ENCODE measurements around the gene SPATS2. TPM values are rescaled to one million over a fixed set of nuclear protein-coding genes. Genes with fewer than 3 reads are reported as not detected.
"Not testable (repeated sequence)": the region's sequence is repeated elsewhere in the genome, so short reads cannot be mapped to it uniquely, and the experiment has no call there.

The SPATS2 gene
- total RNA-seq, 1 donor from 2014 or later = 12.4 TPM

- ATAC-seq = peak; percentile 32
Observed at GRCh38 chr12:49524660-49525324, 157.5 kb downstream of the SPATS2 start.

GRCh38 chr12:49525942-49526341 is 158.7 kb downstream of the SPATS2 start:
- ATAC-seq = no peak

- no peak for ATAC-seq
Observed at GRCh38 chr12:49527361-49528130, 160.3 kb downstream of the SPATS2 start.

DNA sequence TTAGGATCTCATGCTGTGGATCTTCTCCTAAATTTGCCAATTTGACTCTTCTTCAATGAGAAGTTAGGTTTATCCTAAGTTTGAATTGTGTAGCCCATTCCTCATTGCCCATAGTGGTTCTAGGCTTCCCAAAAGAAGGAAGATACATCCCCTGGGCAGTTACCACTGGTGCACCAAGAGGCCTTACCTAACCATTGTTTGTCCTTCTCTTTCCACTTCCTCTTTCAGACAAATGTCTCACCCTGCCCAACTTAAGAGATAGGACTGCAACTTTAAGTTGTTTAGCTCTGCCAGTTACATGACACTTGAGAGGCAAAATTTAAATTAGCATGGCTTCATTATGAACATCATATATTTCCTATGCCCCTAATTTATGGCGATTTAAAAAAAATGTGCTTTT is 162.2 kb downstream of the SPATS2 start:
- ATAC-seq = no peak

DNA sequence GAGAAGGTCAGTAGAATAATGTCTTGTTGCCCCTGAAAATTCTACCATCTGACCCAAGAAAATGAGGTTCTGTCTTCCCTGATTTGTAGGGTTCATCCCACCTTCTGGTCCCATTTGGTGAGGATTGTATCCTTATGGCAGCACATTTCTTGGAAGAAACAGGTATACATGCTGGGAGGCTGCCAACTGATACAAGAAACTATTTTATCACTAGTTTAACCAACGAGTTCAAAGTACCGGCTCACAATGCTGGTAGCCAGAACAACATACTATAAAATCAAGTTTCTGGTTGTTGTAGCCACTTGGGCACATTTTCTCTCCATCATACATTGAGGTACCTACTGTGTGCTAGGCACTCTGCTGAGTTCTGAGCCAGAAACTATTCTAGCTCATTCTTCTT is 164.5 kb downstream of the SPATS2 start:
- no peak for ATAC-seq

DNA sequence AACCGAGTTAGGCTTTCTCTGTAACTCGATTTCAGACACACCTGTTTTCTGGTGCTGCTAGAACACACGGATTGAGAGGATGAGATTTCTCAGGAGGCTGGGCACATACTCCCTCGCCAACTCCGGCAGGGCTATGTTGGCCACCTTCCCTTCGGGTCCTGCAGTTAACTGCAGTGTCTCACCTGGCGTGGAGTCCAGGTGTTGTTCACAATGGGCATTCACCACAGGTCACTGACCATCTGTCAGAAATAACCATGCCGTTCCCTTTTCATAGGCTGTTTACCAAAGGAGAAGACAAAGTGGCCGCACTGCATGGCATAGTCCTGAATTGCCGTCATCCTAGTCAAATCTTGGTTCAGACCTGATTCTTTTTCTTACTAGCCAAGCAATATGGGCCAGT is 166.1 kb downstream of the SPATS2 start:
- no peak for ATAC-seq

DNA sequence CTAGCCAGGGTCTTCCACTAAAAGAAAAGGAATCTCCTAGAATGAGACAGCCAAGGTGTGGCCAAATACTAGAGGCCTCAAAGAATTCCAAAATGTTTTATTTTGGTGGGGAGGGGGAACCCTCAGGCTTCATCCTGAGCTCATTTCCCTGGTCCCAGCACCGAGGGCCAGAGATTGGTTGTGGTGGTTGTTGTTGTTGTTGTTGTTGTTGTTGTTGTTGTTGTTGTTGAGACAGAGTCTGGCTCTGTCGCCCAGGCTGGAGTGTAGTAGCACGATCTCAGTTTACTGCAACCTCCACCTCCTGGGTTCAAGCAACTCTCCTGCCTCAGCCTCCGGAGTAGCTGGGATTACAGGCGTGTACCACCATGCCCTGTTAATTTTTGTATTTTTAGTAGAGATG is 166.9 kb downstream of the SPATS2 start:
- ATAC-seq = not testable (repeated sequence)

GRCh38 chr12:49534731-49535278 is 167.5 kb downstream of the SPATS2 start:
- no peak for ATAC-seq

DNA sequence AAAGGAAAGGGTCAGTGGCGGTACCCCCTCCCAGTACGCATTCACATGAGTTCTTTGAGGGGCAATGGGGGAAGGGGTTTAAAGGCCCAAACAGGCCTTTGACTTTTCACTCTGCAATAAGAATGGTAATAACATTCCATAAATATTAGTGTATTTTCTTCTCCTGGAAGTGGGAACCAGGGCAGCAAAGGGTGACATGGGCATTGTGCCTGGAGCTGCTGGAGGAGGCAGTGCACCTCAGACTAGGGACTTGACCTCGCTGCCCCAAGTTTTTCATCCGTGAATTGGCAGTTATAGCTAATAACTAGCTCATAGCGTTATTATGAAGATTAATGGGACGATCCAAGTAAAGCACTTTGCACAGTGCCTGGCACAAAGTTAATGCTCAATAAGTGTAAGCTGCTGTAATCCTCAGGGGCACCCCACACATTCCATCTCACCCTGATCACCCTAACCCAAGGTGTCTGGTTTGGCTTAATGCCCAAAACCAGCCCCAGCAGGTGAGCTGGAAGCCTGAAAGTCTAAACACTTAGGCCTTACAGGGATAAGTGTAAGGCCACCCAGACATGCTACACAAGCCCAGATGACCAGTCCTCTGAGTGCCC is 168.8 kb downstream of the SPATS2 start:
- ATAC-seq = no peak

- ATAC-seq = no peak
Observed at GRCh38 chr12:49536526-49537071, 169.3 kb downstream of the SPATS2 start.

GRCh38 chr12:49537231-49537751 is 170.0 kb downstream of the SPATS2 start:
- no peak for ATAC-seq

DNA sequence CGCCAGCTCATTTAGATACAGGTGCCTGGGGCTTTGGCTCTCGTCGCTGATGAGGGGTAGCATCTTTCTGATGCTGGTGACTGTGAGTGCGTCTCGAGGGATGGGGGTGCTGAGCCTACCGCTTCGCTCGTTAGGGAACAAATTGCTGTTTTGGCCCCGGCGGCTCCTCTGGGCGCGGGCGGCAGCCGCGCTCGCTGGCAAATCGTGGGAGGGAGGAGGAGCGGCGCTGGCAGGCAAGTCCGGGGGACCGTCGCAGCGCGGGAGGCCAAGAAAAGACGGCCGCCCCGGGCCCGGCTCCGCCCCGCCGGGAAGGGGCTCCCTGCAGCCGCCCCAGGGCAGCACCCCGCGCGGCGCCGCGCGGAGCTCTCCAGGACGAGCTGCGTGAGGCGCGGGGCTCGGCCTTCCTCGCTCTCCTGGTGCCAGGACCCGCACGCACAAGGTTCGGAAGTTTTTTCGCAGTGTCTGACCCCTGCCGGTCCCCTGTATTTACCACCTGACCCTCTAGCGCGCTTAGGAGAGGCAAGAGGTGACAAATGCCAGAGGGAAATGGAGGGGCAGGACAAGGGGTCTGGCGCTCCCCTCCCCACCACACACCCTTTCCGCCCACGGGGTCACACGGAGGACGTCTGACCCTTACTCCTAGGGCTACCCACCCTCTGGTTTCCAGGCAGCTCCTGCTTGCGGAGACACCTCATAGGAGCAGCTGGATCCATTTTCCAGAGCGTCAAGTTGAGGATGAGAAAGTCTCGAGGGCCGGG is 170.7 kb downstream of the SPATS2 start:
- ATAC-seq = no peak

- peak; percentile 71 for ATAC-seq
Observed at GRCh38 chr12:49538510-49539403, 171.5 kb downstream of the SPATS2 start, which contains the start of gene KCNH3. Gene KCNH3, plus strand, starts transcription at chr12:49539030. Its CDS starts 387 bp downstream, at chr12:49539417.

DNA sequence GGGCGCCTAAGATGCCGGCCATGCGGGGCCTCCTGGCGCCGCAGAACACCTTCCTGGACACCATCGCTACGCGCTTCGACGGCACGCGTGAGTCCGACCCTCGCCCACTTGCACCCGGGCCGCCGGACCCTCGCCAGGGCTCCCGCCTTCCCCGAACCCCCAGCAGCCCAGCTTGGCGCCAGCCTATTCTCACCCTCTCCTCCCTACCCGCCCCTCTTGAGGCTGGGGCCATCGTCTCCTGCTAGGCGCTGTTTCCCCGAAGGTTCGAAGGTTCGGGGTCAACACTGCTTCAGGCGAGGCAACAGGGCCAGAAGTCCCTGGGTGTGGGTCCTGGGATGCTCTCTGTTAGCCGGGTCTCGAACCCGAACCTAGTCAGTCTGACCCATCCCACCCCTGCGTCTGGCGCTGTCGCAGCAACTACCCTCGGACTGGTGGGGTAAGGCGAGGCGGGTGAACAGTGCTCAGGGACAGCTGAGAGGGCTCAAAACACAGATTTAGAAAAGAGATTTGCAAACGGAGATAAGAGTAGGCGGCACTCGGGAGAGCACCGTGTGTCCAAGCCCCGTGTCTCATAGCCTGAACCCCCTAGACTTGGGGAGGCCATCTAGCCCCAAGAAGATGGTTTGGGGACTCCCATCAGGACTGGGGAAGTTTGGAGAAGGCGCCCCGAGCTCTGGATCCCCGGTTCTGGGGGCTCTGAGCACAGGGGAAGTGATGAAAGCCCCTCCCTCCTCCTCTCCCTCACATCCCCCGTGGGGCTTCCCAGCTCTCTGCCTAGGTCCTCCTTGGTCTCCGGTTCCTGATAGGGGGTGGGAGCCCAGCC is 172.4 kb downstream of the SPATS2 start:
- no peak for ATAC-seq

DNA sequence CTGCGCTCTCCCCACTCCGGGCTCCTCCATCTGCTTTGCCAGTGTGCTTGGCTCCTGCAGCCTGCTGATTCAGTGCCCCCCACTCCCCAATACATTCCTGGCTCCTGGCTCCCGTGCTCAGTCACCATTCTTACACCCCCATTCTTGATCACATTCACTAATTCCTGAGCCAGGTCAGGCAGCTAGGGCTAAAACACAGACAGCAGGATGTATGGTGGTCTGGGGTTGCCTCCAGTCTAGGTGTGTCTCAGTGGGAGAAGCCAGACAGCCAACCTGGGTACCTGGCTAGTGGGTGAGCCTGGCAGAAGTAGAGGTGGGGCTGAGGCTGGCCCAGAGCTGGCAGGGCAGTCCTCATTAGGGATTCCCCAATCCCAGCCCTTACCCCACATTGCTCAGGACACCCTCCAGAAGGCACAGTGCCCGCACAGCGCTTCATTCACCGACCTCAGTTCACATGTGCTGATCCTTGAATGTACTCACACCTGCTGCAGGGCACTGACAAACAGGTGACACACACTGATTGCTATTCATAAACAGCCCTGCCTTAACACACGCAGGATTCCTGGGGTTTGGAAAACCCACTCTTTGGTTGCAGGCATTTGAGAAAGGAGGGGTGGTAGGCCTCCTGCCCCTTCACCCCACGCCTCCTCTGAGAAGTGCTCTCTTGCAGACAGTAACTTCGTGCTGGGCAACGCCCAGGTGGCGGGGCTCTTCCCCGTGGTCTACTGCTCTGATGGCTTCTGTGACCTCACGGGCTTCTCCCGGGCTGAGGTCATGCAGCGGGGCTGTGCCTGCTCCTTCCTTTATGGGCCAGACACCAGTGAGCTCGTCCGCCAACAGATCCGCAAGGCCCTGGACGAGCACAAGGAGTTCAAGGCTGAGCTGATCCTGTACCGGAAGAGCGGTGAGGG is 173.2 kb downstream of the SPATS2 start:
- ATAC-seq = peak; percentile 36

DNA sequence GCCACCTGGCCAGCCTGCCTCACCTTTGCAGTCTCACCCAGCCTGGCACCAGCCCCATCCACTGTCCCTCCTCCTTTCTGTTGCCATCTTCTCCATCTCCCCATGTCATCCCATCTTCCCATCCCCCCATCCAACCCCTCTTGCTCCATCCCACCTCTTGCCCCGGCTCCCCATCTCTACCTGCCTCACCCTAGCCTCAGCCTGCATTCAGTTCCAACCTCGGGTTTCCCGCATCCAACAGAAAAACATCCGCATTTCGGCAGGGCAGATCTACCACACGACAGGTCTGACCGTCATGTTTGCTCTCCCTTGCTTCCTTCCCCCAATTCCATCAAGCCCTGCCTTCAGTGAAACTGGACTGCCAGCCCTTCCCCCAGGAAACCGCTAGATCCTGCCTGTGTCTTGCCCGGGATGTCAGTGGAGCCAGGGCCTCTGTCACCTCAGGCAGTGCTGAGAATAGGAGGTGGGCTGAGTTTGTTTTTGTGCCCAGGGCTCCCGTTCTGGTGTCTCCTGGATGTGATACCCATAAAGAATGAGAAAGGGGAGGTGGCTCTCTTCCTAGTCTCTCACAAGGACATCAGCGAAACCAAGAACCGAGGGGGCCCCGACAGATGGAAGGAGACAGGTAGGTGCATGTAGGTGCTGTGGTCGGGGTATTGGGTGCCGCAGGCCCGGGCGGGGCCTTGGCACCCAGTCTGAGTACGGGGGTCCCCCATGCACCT is 174.0 kb downstream of the SPATS2 start:
- ATAC-seq = no peak

DNA sequence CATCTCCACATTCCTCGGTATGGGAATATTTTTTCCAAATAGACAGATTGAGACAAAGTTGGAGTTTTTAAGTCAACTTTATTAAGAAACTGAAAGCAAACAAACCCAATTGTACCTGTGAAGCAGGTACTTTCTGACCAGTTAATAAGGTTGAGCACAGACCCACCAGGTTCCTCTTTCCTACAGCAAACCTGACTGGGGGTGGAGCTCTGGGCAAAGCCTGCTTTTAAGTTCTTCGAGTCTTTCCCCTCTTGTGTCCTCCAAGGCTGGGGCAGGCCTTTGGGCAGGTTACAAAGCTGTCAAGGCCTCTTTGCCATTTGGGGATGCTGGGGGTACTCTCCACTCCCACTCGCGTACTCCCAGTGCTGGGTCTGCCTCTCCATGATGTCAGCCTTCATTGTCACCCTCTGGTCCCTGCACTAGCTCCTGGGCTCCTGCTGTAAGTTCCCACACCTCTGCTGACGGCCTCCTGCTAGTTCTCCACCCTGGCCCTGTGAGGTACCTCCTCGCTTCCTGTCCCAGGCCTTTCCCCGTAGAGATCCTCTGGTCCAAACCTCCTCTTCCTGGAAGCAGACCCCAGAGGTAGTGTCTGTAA is 174.7 kb downstream of the SPATS2 start:
- no peak for ATAC-seq
